CD4-positive, alpha-beta T cell treated with Interleukin-17A for 1 hour (primary cell): Measurements from ENCODE around the gene CGNL1.

ENCODE experiments used
- DNase-seq: peaks from one replicate; pipeline ENCODE4 v3.0.0-alpha.2; 2020

The CGNL1 gene

GRCh38 chr15:57528940-57529565, 152.7 kb downstream of the CGNL1 start:
- no peak for DNase-seq

DNA sequence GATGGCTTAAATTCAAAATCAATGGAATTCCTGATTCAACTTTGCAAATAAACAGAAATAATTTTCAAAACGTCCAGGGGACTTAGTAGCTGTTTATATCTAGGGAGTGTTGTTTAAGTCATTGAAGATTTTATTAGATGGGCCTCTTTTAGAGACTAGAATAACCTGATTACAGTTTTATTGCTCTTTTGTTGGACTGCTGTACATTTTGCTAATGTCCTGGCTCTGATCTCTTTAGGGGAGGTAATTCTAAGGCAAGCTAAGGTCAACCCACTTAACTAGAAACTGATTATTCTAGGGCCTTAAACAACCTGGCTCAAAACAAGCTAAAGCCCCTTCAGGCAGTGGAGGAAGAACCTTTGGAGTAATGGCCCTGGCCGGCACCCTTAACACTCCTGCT, 153.4 kb downstream of the CGNL1 start:
- no peak for DNase-seq

- DNase-seq: no peak
Observed at GRCh38 chr15:57532731-57533447, 156.6 kb downstream of the CGNL1 start.

DNA sequence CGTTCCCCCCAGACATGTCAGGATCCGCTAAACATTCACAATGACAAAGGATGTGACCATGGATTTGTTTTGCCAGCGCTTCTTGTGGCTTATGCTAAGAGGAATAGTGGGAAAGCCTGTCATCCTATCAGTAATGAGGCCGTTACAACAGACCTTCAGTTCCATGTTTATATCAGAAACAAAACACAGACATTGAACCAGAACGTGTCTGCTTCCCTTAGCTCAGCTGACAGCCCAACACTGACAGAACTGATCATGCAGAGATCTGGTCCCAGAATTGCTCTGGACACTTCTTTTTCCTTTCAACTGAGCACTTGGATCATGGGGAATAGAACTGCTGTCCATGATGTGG, 157.1 kb downstream of the CGNL1 start:
- no peak for DNase-seq

- DNase-seq: no peak
Observed at GRCh38 chr15:57534281-57534680, 158.0 kb downstream of the CGNL1 start.

DNA sequence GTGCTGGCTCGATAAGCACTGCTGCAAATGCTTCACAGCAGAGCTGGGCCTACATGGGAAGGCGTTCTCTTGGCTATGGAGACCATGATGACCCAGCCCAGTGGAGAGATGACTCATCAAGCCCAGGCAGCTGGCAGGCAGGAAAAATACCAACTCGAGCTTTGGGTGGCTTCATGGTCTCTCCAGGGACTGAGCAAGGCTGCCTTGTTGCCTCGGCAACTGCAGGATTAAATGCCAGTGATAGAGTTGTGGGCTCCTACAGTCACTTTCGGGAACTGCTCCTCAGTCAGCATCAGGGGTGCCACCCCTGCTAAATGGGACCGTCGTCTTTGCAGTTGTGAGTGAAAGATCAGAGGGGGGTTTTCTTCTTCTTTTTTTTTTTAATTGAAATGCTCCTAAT, 160.8 kb downstream of the CGNL1 start:
- DNase-seq: no peak

- DNase-seq: no peak
Observed at GRCh38 chr15:57537488-57538264, 161.4 kb downstream of the CGNL1 start.

- no peak for DNase-seq
Observed at GRCh38 chr15:57538265-57538529, 161.9 kb downstream of the CGNL1 start.

GRCh38 chr15:57538821-57539220, 162.5 kb downstream of the CGNL1 start:
- no peak for DNase-seq

DNA sequence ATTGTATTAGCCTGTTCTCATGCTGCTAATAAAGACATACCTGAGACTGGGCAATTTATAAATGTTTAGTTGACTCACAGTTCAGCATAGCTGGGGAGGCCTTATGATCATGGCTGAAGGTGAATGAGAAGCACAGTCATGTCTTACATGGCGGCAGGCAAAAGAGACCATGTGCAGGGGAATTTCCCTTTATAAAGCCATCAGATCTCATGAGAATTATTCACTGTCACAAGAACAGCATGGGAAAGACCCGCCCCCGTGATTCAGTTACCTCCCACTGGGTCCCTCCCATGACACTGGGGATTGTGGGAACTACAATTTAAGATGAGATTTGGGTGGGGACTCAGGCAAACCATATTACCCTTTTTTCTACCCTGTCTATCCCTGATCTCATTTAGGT, 163.9 kb downstream of the CGNL1 start:
- DNase-seq: no peak

- no peak for DNase-seq
Observed at GRCh38 chr15:57540736-57541135, 164.4 kb downstream of the CGNL1 start.

DNA sequence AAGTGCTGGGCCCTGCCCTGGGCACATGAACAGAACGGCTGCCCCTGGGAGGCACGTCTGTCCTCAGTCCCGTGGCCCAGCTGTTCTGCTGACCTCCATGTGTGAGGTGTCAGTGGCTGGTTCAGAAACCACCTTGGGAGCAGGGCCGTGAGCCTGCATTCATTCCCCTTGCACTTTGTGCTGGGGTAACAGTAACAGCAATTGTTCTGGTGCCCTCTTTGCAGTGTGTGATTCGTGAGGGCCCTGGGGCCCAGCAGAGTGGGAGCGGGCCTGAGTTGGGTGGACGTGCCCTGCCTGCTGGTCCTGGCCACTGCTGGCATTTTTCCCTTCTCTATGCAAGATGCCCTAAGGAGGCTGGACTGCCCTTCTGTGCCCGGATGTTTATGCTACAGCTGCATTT, 165.0 kb downstream of the CGNL1 start:
- DNase-seq: no peak

- DNase-seq: peak; percentile 16
Observed at GRCh38 chr15:57541805-57542504, 165.7 kb downstream of the CGNL1 start.

DNA sequence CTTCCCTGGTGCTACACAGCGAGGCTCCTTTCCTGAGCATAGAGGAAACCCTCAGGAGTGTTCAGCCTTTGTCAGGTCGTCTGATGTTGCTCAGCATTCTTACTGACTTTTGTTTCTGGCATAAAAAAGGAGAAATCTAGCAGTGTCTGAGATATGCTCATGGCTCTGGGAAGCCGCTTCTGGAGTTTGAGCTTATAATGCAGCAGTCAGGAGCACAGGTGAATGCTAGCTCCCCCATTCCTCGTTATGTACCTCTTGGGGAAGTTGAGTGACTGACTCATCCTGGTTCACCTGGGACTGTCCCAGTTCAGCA, 166.2 kb downstream of the CGNL1 start:
- no peak for DNase-seq

- DNase-seq: no peak
Observed at GRCh38 chr15:57544848-57545480, 168.7 kb downstream of the CGNL1 start.

DNA sequence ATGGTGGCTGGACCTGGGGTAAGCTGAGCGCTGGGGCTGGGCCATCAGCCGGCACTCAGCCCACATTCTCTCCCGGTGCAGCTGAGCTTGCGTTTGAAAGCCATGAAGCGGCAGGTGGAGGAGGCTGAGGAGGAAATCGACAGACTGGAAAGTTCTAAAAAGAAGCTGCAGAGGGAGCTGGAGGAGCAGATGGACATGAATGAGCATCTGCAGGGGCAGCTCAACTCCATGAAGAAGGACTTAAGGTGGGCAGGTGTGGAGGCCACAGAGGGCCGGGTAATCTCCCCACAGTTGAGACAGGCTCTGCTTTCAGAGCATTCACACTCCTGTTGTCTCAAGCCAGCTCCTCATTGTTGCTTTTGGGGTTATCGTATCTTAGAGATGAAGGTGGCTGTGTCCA, 169.7 kb downstream of the CGNL1 start:
- DNase-seq: no peak

GRCh38 chr15:57547243-57547755, 171.0 kb downstream of the CGNL1 start:
- no peak for DNase-seq

DNA sequence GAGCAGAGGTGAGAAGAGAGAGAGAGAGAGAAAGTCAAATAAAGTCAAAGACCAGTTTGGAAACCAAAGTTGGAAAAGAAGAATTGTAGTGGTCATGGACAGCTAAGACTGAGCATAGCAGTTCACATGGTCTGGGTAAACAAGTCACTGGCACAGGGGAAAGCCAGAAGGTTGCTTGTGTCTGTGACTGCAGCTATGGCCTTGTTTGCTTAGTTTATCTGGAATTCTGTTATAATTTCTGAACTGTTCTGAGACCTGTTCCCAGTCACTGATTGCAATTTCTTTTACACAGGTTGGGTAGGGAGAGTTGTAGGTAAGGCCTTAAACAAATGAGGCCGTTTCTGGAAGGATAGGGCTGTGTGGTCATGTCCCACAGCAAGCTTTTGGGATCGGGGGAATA, 172.0 kb downstream of the CGNL1 start:
- no peak for DNase-seq

- no peak for DNase-seq
Observed at GRCh38 chr15:57548835-57549234, 172.5 kb downstream of the CGNL1 start.

- no peak for DNase-seq
Observed at GRCh38 chr15:57549935-57550334, 173.6 kb downstream of the CGNL1 start.

GRCh38 chr15:57550640-57551039, 174.3 kb downstream of the CGNL1 start:
- no peak for DNase-seq

GRCh38 chr15:57551715-57552677, 175.7 kb downstream of the CGNL1 start:
- DNase-seq: no peak
